ENCODE measurements around the gene PTER.

The PTER gene

DNA sequence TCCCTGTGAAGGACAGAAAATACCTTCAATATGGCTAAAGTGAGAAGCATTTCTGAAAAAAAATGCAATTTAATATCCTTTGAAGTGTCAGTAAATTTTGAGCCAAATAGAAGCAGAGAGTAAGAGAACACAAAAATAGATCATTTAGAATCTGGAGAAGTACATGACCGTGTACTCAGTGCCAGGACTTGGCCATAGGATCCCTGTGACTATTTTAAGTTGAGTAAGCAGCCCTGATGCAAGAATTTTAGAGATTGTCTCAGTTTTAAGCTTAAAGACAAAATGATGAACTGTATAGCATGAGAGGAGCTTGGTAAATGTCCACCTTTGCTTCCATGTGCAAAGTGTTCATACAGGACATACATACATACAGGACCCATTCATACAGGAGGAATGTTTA is 2.5 kb downstream of the PTER start:
- no peak for DNase-seq (ENCODE audit: extremely low read depth, insufficient read length)
- no peaks in the 10 kb centered on the region for H3K36me3 ChIP-seq (ENCODE audit: control insufficient read depth, insufficient read depth, low read length)
- TF ChIP-seq, protein P1, sequence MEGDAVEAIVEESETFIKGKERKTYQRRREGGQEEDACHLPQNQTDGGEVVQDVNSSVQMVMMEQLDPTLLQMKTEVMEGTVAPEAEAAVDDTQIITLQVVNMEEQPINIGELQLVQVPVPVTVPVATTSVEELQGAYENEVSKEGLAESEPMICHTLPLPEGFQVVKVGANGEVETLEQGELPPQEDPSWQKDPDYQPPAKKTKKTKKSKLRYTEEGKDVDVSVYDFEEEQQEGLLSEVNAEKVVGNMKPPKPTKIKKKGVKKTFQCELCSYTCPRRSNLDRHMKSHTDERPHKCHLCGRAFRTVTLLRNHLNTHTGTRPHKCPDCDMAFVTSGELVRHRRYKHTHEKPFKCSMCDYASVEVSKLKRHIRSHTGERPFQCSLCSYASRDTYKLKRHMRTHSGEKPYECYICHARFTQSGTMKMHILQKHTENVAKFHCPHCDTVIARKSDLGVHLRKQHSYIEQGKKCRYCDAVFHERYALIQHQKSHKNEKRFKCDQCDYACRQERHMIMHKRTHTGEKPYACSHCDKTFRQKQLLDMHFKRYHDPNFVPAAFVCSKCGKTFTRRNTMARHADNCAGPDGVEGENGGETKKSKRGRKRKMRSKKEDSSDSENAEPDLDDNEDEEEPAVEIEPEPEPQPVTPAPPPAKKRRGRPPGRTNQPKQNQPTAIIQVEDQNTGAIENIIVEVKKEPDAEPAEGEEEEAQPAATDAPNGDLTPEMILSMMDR (IDR thresholded peaks at IDR 0.05; ENCODE audit: insufficient read depth, low read length, poor library complexity, severe bottlenecking) = no peak
- H3K4me3 ChIP-seq (replicated peaks; ENCODE audit: low read depth, low read length) = no peak overlapping the region
- no peaks in the 10 kb centered on the region for H3K27me3 ChIP-seq (replicated peaks; ENCODE audit: control insufficient read depth, insufficient read depth, low read length)

DNA sequence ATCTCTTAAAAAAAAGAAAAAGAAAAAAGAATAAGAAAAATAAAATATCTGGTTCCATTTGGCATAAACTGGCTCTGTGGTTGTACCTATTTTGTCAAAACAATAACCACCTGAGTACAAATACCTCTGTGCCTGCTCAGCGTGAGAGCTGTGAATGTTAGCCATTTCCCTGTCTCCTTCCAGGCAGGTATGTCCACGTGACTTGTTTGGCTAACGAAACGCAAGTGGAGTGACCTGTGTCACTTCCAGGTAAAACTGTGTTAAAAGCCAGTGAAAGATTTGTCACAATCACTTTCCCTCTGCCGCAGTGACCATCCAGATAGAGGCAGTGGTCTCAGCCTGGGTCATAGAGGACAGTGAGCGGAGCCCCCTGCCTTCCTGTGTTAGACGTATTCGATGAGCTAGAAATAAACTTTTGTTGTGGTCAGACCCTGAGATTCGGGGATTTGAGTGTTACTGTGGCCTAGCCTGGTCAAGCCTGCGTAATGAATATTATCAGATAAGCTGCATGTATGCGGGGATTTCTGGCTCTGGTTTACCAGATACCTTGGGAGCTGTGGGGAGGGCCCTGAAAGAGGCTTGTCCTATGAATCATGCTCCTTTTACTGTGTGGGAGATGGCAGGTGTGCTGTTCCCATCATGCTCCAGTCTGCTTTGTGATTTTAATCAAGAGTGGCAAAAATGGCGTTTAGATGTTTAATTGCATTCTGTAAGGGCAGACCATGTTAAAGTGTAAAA is 3.8 kb downstream of the PTER start:
- no peaks in the 10 kb centered on the region for H3K27me3 ChIP-seq (replicated peaks; ENCODE audit: control insufficient read depth, insufficient read depth, low read length)
- no peaks in the 10 kb centered on the region; the same call in 1 of the 2 replicates for H3K36me3 ChIP-seq (ENCODE audit: control insufficient read depth, insufficient read depth, low read length)
- no peak for DNase-seq (ENCODE audit: extremely low read depth, insufficient read length)
- TF ChIP-seq, protein P1 (IDR thresholded peaks at IDR 0.05; ENCODE audit: insufficient read depth, low read length, poor library complexity, severe bottlenecking) = no peak
- no peak overlapping the region for H3K4me3 ChIP-seq (replicated peaks; ENCODE audit: low read depth, low read length)

DNA sequence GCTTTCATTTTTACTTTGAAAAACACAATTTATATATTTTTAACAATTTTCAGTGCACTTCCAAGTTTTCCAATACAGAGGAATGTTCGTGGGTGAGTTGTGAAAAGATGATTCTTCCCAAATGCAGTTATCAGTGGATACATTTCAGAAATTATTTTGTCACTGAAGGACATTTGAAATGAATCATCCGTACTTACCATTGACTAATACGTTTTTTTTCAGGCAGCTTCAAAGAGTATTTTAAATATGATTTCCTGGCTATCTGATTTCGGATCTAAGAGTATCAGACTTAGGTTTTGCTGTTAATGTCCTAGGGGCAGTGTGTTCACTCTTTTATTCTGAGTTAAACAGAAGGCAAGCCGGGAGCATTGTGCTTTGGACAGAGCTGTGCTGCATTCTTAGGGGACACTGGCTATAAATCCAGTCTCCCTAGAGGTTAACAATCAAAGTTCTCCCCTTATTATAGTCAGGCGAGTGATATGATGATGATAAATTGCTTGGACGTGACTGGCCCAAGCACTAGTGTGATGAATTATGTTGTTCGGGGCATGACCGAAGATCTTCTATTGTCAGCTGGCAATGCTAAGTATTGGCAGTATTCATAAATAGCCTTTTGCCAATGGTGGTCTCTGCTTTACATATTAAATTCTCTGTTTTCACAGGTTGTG is 4.5 kb downstream of the PTER start:
- Histone ChIP-seq H3K36me3 (ENCODE audit: control insufficient read depth, insufficient read depth, low read length) (no peaks in the 10 kb centered on the region; the same call in 1 of the 2 replicates), H3K27me3 (replicated peaks; ENCODE audit: control insufficient read depth, insufficient read depth, low read length) (no peaks in the 10 kb centered on the region), H3K4me3 (replicated peaks; ENCODE audit: low read depth, low read length) (no peak overlapping the region)
- DNase-seq (ENCODE audit: extremely low read depth, insufficient read length) = no peak
- TF ChIP-seq, protein P1 (IDR thresholded peaks at IDR 0.05; ENCODE audit: insufficient read depth, low read length, poor library complexity, severe bottlenecking) = no peak

DNA sequence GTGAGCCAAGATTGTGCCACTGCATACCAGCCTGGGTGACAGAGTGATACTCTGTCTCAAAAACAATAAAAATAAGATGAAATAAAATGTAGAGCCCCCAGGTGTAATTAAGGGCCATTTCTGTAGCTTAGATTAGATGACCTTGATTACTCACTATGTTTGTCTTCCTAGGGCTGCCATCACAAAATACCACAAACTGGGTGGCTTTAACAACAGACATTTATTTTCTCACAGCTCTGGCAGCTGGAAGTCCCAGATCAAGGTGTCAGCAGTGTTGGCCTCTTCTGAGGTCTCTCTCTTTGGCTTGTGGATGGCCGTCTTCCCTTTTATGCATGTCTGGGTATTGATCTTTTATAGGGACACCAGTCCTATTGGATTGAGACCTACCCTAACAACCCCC is 6.1 kb downstream of the PTER start:
- no peak for DNase-seq (ENCODE audit: extremely low read depth, insufficient read length)
- H3K36me3 ChIP-seq (ENCODE audit: control insufficient read depth, insufficient read depth, low read length) = no peaks in the 10 kb centered on the region; the same call in 1 of the 2 replicates
- H3K27me3 ChIP-seq (replicated peaks; ENCODE audit: control insufficient read depth, insufficient read depth, low read length) = no peaks in the 10 kb centered on the region
- no peak overlapping the region for H3K4me3 ChIP-seq (replicated peaks; ENCODE audit: low read depth, low read length)
- TF ChIP-seq, protein P1 (IDR thresholded peaks at IDR 0.05; ENCODE audit: insufficient read depth, low read length, poor library complexity, severe bottlenecking) = no peak

DNA sequence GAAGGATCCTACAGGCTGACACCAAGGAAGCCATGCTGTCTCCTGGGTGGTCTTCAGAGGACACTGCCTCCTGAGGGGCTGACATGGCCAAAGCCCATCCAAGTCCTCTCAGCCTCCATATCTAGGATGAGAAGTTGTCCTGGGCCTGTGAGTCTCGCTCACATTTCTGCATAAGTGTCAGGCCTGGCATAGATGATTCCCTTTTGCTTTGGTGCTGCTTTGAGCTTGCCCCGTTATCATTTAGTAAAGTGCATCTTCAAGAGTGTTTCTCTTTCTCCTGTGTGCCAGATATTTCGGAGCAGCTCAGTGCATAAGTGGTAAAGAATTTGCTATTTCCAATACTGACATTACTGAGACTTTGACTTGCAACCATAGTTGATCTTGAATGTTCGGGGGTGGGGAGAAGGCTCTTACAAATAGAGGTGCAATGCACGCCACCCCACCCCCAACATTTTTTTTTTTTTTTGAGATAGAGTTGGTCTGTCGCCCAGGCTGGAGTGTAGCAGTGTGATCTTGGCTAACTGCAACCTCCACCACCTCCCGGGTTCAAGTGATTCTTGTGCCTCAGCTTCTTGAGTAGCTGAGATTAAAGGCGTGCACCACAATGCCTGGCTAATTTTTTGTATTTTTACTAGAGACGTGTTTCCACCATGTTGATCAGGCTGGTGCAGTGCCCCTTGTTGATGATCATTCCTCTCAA is 9.1 kb downstream of the PTER start:
- Histone ChIP-seq H3K4me3 (replicated peaks; ENCODE audit: low read depth, low read length) (no peak overlapping the region), H3K27me3 (replicated peaks; ENCODE audit: control insufficient read depth, insufficient read depth, low read length) (no peaks in the 10 kb centered on the region), H3K36me3 (ENCODE audit: control insufficient read depth, insufficient read depth, low read length) (no peaks in the 10 kb centered on the region; the same call in none of the 2 replicates)
- TF ChIP-seq, protein P1 (IDR thresholded peaks at IDR 0.05; ENCODE audit: insufficient read depth, low read length, poor library complexity, severe bottlenecking) = no peak
- DNase-seq (ENCODE audit: extremely low read depth, insufficient read length) = no peak
